ENCODE data around the gene WNT9A. TPM values are rescaled to one million over a fixed set of nuclear protein-coding genes. Genes with fewer than 3 reads are reported as not detected.

Gene WNT9A
- total RNA-seq, 2 experiments from 2014 or later: not detected

GRCh38 chr1:227897704-227898438 lies 49.9 kb downstream of the WNT9A start:
- no peaks in the 10 kb centered on the region for H3K36me3 ChIP-seq (ENCODE audit: insufficient read depth, low read length)
- ChIA-PET CTCF (ENCODE audit: unreplicated experiment) (no interaction called here), POLR2A (no interaction called here)
- H3K4me1 ChIP-seq (ENCODE audit: insufficient read depth, low read length, poor library complexity, severe bottlenecking): no peaks in the 10 kb centered on the region
- DNase-seq (ENCODE audit: low spot score): no peak
- H3K9me3 ChIP-seq (ENCODE audit: low read length): no peaks in the 10 kb centered on the region
- H3K4me3 ChIP-seq (ENCODE audit: low read depth, low read length, poor library complexity, severe bottlenecking): no peak overlapping the region
- no peak overlapping the region for H2AFZ ChIP-seq (ENCODE audit: low read length)
- no peaks in the 10 kb centered on the region for H4K20me1 ChIP-seq (ENCODE audit: insufficient read depth, low read length)
- H3K9me2 ChIP-seq (ENCODE audit: insufficient read depth, low read length): no peaks in the 10 kb centered on the region
- intact Hi-C loops (cut with micrococcal nuclease; ENCODE audit: unreplicated experiment): no loop called here
- H3K79me2 ChIP-seq (ENCODE audit: insufficient read depth, low read depth, low read length): no peaks in the 10 kb centered on the region
- TF ChIP-seq, protein P1, sequence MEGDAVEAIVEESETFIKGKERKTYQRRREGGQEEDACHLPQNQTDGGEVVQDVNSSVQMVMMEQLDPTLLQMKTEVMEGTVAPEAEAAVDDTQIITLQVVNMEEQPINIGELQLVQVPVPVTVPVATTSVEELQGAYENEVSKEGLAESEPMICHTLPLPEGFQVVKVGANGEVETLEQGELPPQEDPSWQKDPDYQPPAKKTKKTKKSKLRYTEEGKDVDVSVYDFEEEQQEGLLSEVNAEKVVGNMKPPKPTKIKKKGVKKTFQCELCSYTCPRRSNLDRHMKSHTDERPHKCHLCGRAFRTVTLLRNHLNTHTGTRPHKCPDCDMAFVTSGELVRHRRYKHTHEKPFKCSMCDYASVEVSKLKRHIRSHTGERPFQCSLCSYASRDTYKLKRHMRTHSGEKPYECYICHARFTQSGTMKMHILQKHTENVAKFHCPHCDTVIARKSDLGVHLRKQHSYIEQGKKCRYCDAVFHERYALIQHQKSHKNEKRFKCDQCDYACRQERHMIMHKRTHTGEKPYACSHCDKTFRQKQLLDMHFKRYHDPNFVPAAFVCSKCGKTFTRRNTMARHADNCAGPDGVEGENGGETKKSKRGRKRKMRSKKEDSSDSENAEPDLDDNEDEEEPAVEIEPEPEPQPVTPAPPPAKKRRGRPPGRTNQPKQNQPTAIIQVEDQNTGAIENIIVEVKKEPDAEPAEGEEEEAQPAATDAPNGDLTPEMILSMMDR (conservative IDR thresholded peaks at IDR 0.05; ENCODE audit: low read length): no peak
- TF ChIP-seq EZH2phosphoT487 (IDR thresholded peaks at IDR 0.05; ENCODE audit: borderline replicate concordance, low read depth, low read length): no peak
- H3K4me2 ChIP-seq (ENCODE audit: low read length): no peak overlapping the region
- no TSS peak for BruUV-seq (replicated peaks)
- H3K27ac ChIP-seq (ENCODE audit: low read depth, low read length, poor library complexity, severe bottlenecking): no peak overlapping the region

- Histone ChIP-seq H3K36me3 (ENCODE audit: insufficient read depth, low read length) (no peaks in the 10 kb centered on the region), H3K4me3 (ENCODE audit: low read depth, low read length, poor library complexity, severe bottlenecking) (no peak overlapping the region), H3K9me2 (ENCODE audit: insufficient read depth, low read length) (no peaks in the 10 kb centered on the region), H3K9me3 (ENCODE audit: low read length) (no peaks in the 10 kb centered on the region), H3K79me2 (ENCODE audit: insufficient read depth, low read depth, low read length) (no peaks in the 10 kb centered on the region), H2AFZ (ENCODE audit: low read length) (no peak overlapping the region), H3K4me2 (ENCODE audit: low read length) (no peak overlapping the region), H3K27ac (ENCODE audit: low read depth, low read length, poor library complexity, severe bottlenecking) (no peak overlapping the region), H4K20me1 (ENCODE audit: insufficient read depth, low read length) (no peaks in the 10 kb centered on the region), H3K4me1 (ENCODE audit: insufficient read depth, low read length, poor library complexity, severe bottlenecking) (no peaks in the 10 kb centered on the region)
- intact Hi-C loops (cut with micrococcal nuclease; ENCODE audit: unreplicated experiment): no loop called here
- POLR2A ChIA-PET: no interaction called here
- DNase-seq (ENCODE audit: low spot score): no peak
- BruUV-seq (replicated peaks): no TSS peak
- CTCF ChIA-PET (ENCODE audit: unreplicated experiment): no interaction called here
- TF ChIP-seq EZH2phosphoT487 (IDR thresholded peaks at IDR 0.05; ENCODE audit: borderline replicate concordance, low read depth, low read length): no peak
- TF ChIP-seq, protein P1 (conservative IDR thresholded peaks at IDR 0.05; ENCODE audit: low read length): no peak
Measured at GRCh38 chr1:227896710-227897655, 50.7 kb downstream of the WNT9A start.
